HEK293 (cell line): Measurements from ENCODE around the gene TXN2.

Source experiments
- CTCF ChIA-PET: fragments of 350-600 bp; formaldehyde crosslinking; extraction: SDS; loops from one replicate; lab custom pipeline; 2021; ENCODE audit warnings: antibody characterized with exemption; lab: Yijun Ruan, JAX
- POLR2A ChIA-PET: fragments of 300-600 bp; formaldehyde crosslinking; extraction: SDS; loops from one replicate; lab custom pipeline; 2020; ENCODE audit warnings: antibody characterized with exemption, inconsistent platforms; lab: Yijun Ruan, JAX
- H3K27ac ChIP-seq: fragments of 200-500 bp; sonication (Bioruptor generic); 2 replicates; pipeline ENCODE4 v1.5.1; 2014; ENCODE audit warnings: low read depth, low read length, control low read depth, inconsistent platforms; ENCODE audit errors: extremely low read depth
- H3K36me3 ChIP-seq, 2 experiments: fragments of 200-500 bp in 1 of 2; sonication (Bioruptor generic) in 1 of 2; 1 replicate in 1 of 2; 2 replicates in 1 of 2; pipeline ENCODE4 v1.5.1; 2014 to 2017; ENCODE audit warnings: inconsistent platforms in 2 of 2, low read length in 2 of 2; ENCODE audit not compliant: control insufficient read depth in 2 of 2, insufficient read depth in 1 of 2
- H3K4me1 ChIP-seq: fragments of 200-500 bp; sonication (Bioruptor generic); 2 replicates; pipeline ENCODE4 v1.5.1; 2014; ENCODE audit warnings: mild to moderate bottlenecking, low read length, inconsistent platforms; ENCODE audit not compliant: control insufficient read depth, insufficient read depth
- H3K4me3 ChIP-seq: 2 replicates; pipeline ENCODE4 v1.5.1; 2011; ENCODE audit warnings: low read depth, mild to moderate bottlenecking, control low read depth, low read length, moderate library complexity
- H3K9me3 ChIP-seq: fragments of 200-500 bp; sonication (Bioruptor generic); 2 replicates; pipeline ENCODE4 v1.5.1; 2014; ENCODE audit warnings: low read depth, low read length, inconsistent platforms; ENCODE audit not compliant: control insufficient read depth, insufficient read depth
- AEBP2 ChIP-seq: fragments of 450-650 bp; formaldehyde crosslinking; IDR thresholded peaks from 2 replicates; pipeline ENCODE4 v1.5.1; 2016; ENCODE audit warnings: missing biosample characterization, missing genetic modification characterization, borderline replicate concordance
- BCL6B ChIP-seq: fragments of 450-650 bp; formaldehyde crosslinking; IDR thresholded peaks from 2 replicates; pipeline ENCODE4 v1.5.1; 2017; ENCODE audit warnings: missing biosample characterization, missing genetic modification characterization
- CTCF ChIP-seq: fragments of 450-650 bp; formaldehyde crosslinking; IDR thresholded peaks from 2 replicates; pipeline ENCODE4 v1.5.1; 2016; ENCODE audit warnings: missing biosample characterization, missing genetic modification characterization
- GLI4 ChIP-seq: fragments of 450-650 bp; formaldehyde crosslinking; IDR thresholded peaks from 2 replicates; pipeline ENCODE4 v1.5.1; 2016; ENCODE audit warnings: missing biosample characterization, missing genetic modification characterization
- HIC1 ChIP-seq: fragments of 450-650 bp; formaldehyde crosslinking; IDR thresholded peaks from 2 replicates; pipeline ENCODE4 v1.5.1; 2016; ENCODE audit warnings: missing biosample characterization, missing genetic modification characterization
- PBX3 ChIP-seq: sonication (generic); formaldehyde crosslinking; IDR thresholded peaks from 2 replicates; pipeline ENCODE4 v1.8.1; 2022; ENCODE audit warnings: mild to moderate bottlenecking, moderate library complexity, missing genetic modification reagents
- TSHZ1 ChIP-seq: fragments of 450-650 bp; formaldehyde crosslinking; IDR thresholded peaks from 2 replicates; pipeline ENCODE4 v1.5.1; 2016; ENCODE audit warnings: missing biosample characterization, missing genetic modification characterization, borderline replicate concordance
- ZBTB26 ChIP-seq: fragments of 450-650 bp; formaldehyde crosslinking; optimal IDR thresholded peaks from 2 replicates; pipeline ENCODE3; 2016; ENCODE audit warnings: missing biosample characterization, mild to moderate bottlenecking, missing genetic modification characterization
- ZBTB8A ChIP-seq: fragments of 450-650 bp; formaldehyde crosslinking; IDR thresholded peaks from 2 replicates; pipeline ENCODE4 v1.5.1; 2016; ENCODE audit warnings: missing biosample characterization, missing genetic modification characterization
- ZFP69B ChIP-seq: fragments of 450-650 bp; formaldehyde crosslinking; IDR thresholded peaks from 2 replicates; pipeline ENCODE4 v1.5.1; 2016; ENCODE audit warnings: missing biosample characterization, missing genetic modification characterization
- ZNF19 ChIP-seq: fragments of 450-650 bp; formaldehyde crosslinking; IDR thresholded peaks from 2 replicates; pipeline ENCODE4; 2016; ENCODE audit warnings: missing biosample characterization, missing genetic modification characterization, low read depth
- ZNF239 ChIP-seq: fragments of 450-650 bp; formaldehyde crosslinking; IDR thresholded peaks from 2 replicates; pipeline ENCODE4 v1.5.1; 2016; ENCODE audit warnings: missing biosample characterization, missing genetic modification characterization
- ZNF248 ChIP-seq: fragments of 450-650 bp; formaldehyde crosslinking; IDR thresholded peaks from 2 replicates; pipeline ENCODE4 v1.5.1; 2017; ENCODE audit warnings: missing biosample characterization, missing genetic modification characterization
- ZNF311 ChIP-seq: fragments of 450-650 bp; formaldehyde crosslinking; IDR thresholded peaks from 2 replicates; pipeline ENCODE4 v1.5.1; 2017; ENCODE audit warnings: missing biosample characterization, missing genetic modification characterization, borderline replicate concordance
- ZNF354C ChIP-seq: fragments of 450-650 bp; formaldehyde crosslinking; IDR thresholded peaks from 2 replicates; pipeline ENCODE4 v1.5.1; 2016; ENCODE audit warnings: missing biosample characterization, missing genetic modification characterization, low read depth, borderline replicate concordance
- ZNF362 ChIP-seq: fragments of 450-650 bp; formaldehyde crosslinking; IDR thresholded peaks from 2 replicates; pipeline ENCODE4 v1.5.1; 2016; ENCODE audit warnings: missing biosample characterization, missing genetic modification characterization
- ZNF433 ChIP-seq: fragments of 450-650 bp; formaldehyde crosslinking; IDR thresholded peaks from 2 replicates; pipeline ENCODE4 v1.5.1; 2016; ENCODE audit warnings: missing biosample characterization, missing genetic modification characterization, low read depth
- ZNF488 ChIP-seq: fragments of 450-650 bp; formaldehyde crosslinking; IDR thresholded peaks from 2 replicates; pipeline ENCODE4 v1.5.1; 2016; ENCODE audit warnings: missing biosample characterization, missing genetic modification characterization
- ZNF561 ChIP-seq: fragments of 450-650 bp; IDR thresholded peaks from 2 replicates; pipeline ENCODE4 v1.5.1; 2018; ENCODE audit warnings: missing biosample characterization, missing genetic modification characterization, borderline replicate concordance
- ZNF610 ChIP-seq: fragments of 450-650 bp; formaldehyde crosslinking; IDR thresholded peaks from 2 replicates; pipeline ENCODE4 v1.5.1; 2016; ENCODE audit warnings: missing biosample characterization, missing genetic modification characterization, borderline replicate concordance
- ZNF664 ChIP-seq: fragments of 450-650 bp; formaldehyde crosslinking; IDR thresholded peaks from 2 replicates; pipeline ENCODE4 v1.5.1; 2016; ENCODE audit warnings: missing biosample characterization, missing genetic modification characterization
- ZNF707 ChIP-seq: fragments of 450-650 bp; formaldehyde crosslinking; IDR thresholded peaks from 2 replicates; pipeline ENCODE4 v1.5.1; 2016; ENCODE audit warnings: missing biosample characterization, missing genetic modification characterization

The TXN2 gene

GRCh38 chr22:36467946-36468345 is 13.5 kb downstream of the TXN2 start:
- CTCF ChIA-PET: interaction anchor here (0.8 to 7.3 kb wide), 8 partner anchors 16 to 214 kb away, joined by 3 to 132 read pairs (median 5); no protein-coding TSS in a partner anchor
- H3K9me3 ChIP-seq: no peaks in the 10 kb centered on the region
- H3K36me3 ChIP-seq: peaks cover 11 to 58% of the 10 kb centered on the region in 2 experiments; a peak in 2 of 3 replicates
- peaks cover 18% of the 10 kb centered on the region for H3K4me1 ChIP-seq
- POLR2A ChIA-PET: interaction anchor here (1.0 to 3.3 kb wide), 10 partner anchors 12 to 140 kb away, joined by 3 to 15 read pairs (median 4); partner anchors contain the start of genes MYH9 and TXN2
- H3K4me3 ChIP-seq: no peak overlapping the region
- H3K27ac ChIP-seq: peak overlapping the region; percentile 69
- TF ChIP-seq ZNF433: no peak
- no peak for TF ChIP-seq PBX3 (CRISPR knock-in tag)
- TF ChIP-seq ZBTB26 (tag by site-specific recombination): peak; percentile 9
- TF ChIP-seq ZNF561 (tag by site-specific recombination): no peak
- TF ChIP-seq ZNF664 (tag by site-specific recombination): no peak
- no peak; the same call in 1 of the 2 replicates for TF ChIP-seq ZBTB8A
- TF ChIP-seq BCL6B (tag by site-specific recombination): no peak
- TF ChIP-seq ZNF19 (tag by site-specific recombination): no peak
- no peak for TF ChIP-seq TSHZ1 (tag by site-specific recombination)
- TF ChIP-seq ZNF610 (tag by site-specific recombination): no peak
- TF ChIP-seq ZNF248 (tag by site-specific recombination): no peak
- TF ChIP-seq HIC1 (tag by site-specific recombination): 0 out of 2 replicates have a peak, but pooled peaks have one; percentile 22
- TF ChIP-seq ZNF311: no peak
- no peak for TF ChIP-seq ZNF239 (tag by site-specific recombination)
- no peak for TF ChIP-seq GLI4
- no peak for TF ChIP-seq ZNF488
- TF ChIP-seq CTCF (tag by site-specific recombination): no peak
- TF ChIP-seq ZNF707 (tag by site-specific recombination): no peak
- no peak for TF ChIP-seq AEBP2 (tag by site-specific recombination)
- TF ChIP-seq ZNF354C (tag by site-specific recombination): no peak
- TF ChIP-seq ZNF362 (tag by site-specific recombination): no peak
- no peak for TF ChIP-seq ZFP69B
